Neural cell (in vitro differentiated cells): ENCODE results near the gene MACO1. TPM values are rescaled to one million over a fixed set of nuclear protein-coding genes. Genes with fewer than 3 reads are reported as not detected.

Experiments
- H2AFZ ChIP-seq: fragments of 200-600, 300-800 bp; sonication (generic), shearing (Covaris generic); 2 replicates; pipeline ENCODE4 v1.6.0; 2014; ENCODE audit warnings: low read depth, mild to moderate bottlenecking, antibody characterized with exemption, low read length, moderate library complexity
- H3F3A ChIP-seq: fragments of 200-600 bp; shearing (Covaris generic); 2 replicates; pipeline ENCODE4 v1.6.1; 2016; ENCODE audit warnings: mild to moderate bottlenecking, moderate library complexity, mixed read lengths, antibody characterized with exemption, low read length; ENCODE audit not compliant: insufficient read depth, poor library complexity, severe bottlenecking
- H3K27ac ChIP-seq: fragments of 200-600, 300-800 bp; sonication (generic), shearing (Covaris generic); 2 replicates; pipeline ENCODE4 v1.5.1; 2014; ENCODE audit warnings: mild to moderate bottlenecking, low read length, moderate library complexity
- H3K27me3 ChIP-seq: fragments of 300-800, 200-600 bp; sonication (generic), shearing (Covaris generic); 2 replicates; pipeline ENCODE4 v1.6.0; 2014; ENCODE audit warnings: mild to moderate bottlenecking, low read depth, low read length, moderate library complexity; ENCODE audit not compliant: insufficient read depth
- H3K36me3 ChIP-seq: fragments of 300-800, 200-600 bp; sonication (generic), shearing (Covaris generic); 2 replicates; pipeline ENCODE4 v1.5.1; 2014; ENCODE audit warnings: mild to moderate bottlenecking, antibody characterized with exemption, low read length, moderate library complexity; ENCODE audit not compliant: insufficient read depth
- H3K4me2 ChIP-seq: fragments of 300-800, 200-600 bp; sonication (generic), shearing (Covaris generic); 2 replicates; pipeline ENCODE4 v1.6.0; 2014; ENCODE audit warnings: mild to moderate bottlenecking, low read length
- H3K4me3 ChIP-seq: fragments of 300-800, 200-600 bp; sonication (generic), shearing (Covaris generic); 2 replicates; pipeline ENCODE4 v1.5.1; 2014; ENCODE audit warnings: mild to moderate bottlenecking, low read length, moderate library complexity
- H3K79me2 ChIP-seq: fragments of 200-600 bp; shearing (Covaris generic); replicated peaks from 2 replicates; pipeline ENCODE4 v1.6.0; 2014; ENCODE audit warnings: mild to moderate bottlenecking, low read length, moderate library complexity; ENCODE audit not compliant: insufficient read depth
- H3K9ac ChIP-seq: fragments of 300-800, 200-600 bp; sonication (generic), shearing (Covaris generic); 2 replicates; pipeline ENCODE4 v1.6.1; 2016; ENCODE audit warnings: mild to moderate bottlenecking, low read length, mixed read lengths
- H3K9me2 ChIP-seq: fragments of 200-600 bp; shearing (Covaris generic); 2 replicates; pipeline ENCODE4 v1.6.1; 2016; ENCODE audit warnings: mild to moderate bottlenecking, low read length, mixed read lengths; ENCODE audit not compliant: insufficient read depth
- H3K9me3 ChIP-seq: fragments of 200-600, 300-800 bp; sonication (generic), shearing (Covaris generic); 2 replicates; pipeline ENCODE4 v1.6.1; 2016; ENCODE audit warnings: mild to moderate bottlenecking, mixed run types, low read length, moderate library complexity, mixed read lengths
- H4K20me1 ChIP-seq: fragments of 200-600 bp; shearing (Covaris generic); 2 replicates; pipeline ENCODE4 v1.6.1; 2016; ENCODE audit warnings: mild to moderate bottlenecking, mixed run types; ENCODE audit not compliant: insufficient read depth
- EP300 ChIP-seq: fragments of 450-650 bp; conservative IDR thresholded peaks from 2 replicates; pipeline ENCODE4 v1.6.1; 2014; ENCODE audit warnings: antibody characterized with exemption, mild to moderate bottlenecking, moderate library complexity; ENCODE audit not compliant: poor library complexity, severe bottlenecking
- EZH2 ChIP-seq: fragments of 200-600, 300-800 bp; shearing (Covaris generic), sonication (generic); IDR thresholded peaks from 2 replicates; pipeline ENCODE4 v1.6.1; 2014; ENCODE audit warnings: antibody characterized with exemption, low read length, borderline replicate concordance, mild to moderate bottlenecking; ENCODE audit not compliant: insufficient read depth, poor library complexity, severe bottlenecking
- MXI1 ChIP-seq: fragments of 450-650 bp; conservative IDR thresholded peaks from 2 replicates; pipeline ENCODE4 v1.6.1; 2014; ENCODE audit warnings: antibody characterized with exemption, mild to moderate bottlenecking; ENCODE audit not compliant: poor library complexity, severe bottlenecking
- POLR2AphosphoS5 ChIP-seq: IDR thresholded peaks from 2 replicates; pipeline ENCODE4 v1.6.1; 2012
- RAD21 ChIP-seq: fragments of 450-650 bp; conservative IDR thresholded peaks from 2 replicates; pipeline ENCODE4 v1.6.1; 2014; ENCODE audit warnings: antibody characterized with exemption, mild to moderate bottlenecking, moderate library complexity
- SMC3 ChIP-seq: fragments of 450-650 bp; conservative IDR thresholded peaks from 2 replicates; pipeline ENCODE4 v1.6.1; 2014; ENCODE audit warnings: antibody characterized with exemption, mild to moderate bottlenecking, moderate library complexity; ENCODE audit not compliant: poor library complexity
- TAF1 ChIP-seq: IDR thresholded peaks from 2 replicates; pipeline ENCODE4 v1.6.1; 2012; ENCODE audit warnings: low read depth
- polyA plus RNA-seq: library from polyadenylated mRNA; depleted of rRNA; stranded (reverse); fragments of >200 nt; gene quantifications from 2 replicates; pipeline ENCODE4 v1.2.3, GENCODE V29; 2014
- TF ChIP-seq, protein P1 (sequence below): IDR thresholded peaks from 2 replicates; pipeline ENCODE4 v1.6.1; 2012; ENCODE audit warnings: borderline replicate concordance
- TF ChIP-seq, protein P2 (sequence below): fragments of 450-650 bp; IDR thresholded peaks from 2 replicates; pipeline ENCODE4 v1.5.1; 2014; ENCODE audit warnings: antibody characterized with exemption, mild to moderate bottlenecking, moderate library complexity; ENCODE audit not compliant: poor library complexity, severe bottlenecking

MACO1 gene
- polyA plus RNA-seq, 1 donor from 2014 or later = 56.6 TPM

DNA sequence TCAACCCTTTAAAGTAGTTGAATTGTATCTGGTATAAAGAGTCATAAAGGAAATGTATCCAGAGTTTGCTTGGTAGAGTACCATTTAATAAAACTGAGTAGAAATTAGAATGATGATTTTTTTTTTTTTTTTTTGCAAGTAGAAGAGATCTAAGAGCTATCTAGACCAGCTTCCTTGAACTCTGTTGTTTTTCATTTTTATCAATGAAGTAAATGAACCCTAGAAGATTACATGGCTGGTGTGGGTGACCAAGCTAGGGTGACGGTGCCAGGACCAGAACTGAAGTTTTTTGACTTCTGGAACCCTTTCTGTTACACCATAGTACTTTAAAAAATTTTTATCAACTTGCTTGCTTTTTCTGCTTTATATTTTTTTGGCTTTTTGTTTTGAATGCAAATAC, 36.9 kb downstream of the MACO1 start:
- no peaks in the 10 kb centered on the region for H3K9me3 ChIP-seq
- no peak overlapping the region for H2AFZ ChIP-seq
- H4K20me1 ChIP-seq = peaks cover 15% of the 10 kb centered on the region
- H3K9ac ChIP-seq = no peak overlapping the region
- no peaks in the 10 kb centered on the region for H3K9me2 ChIP-seq
- H3K27me3 ChIP-seq = no peaks in the 10 kb centered on the region
- no peaks in the 10 kb centered on the region for H3K36me3 ChIP-seq
- peaks cover 52% of the 10 kb centered on the region for H3K79me2 ChIP-seq
- TF ChIP-seq, protein P1, sequence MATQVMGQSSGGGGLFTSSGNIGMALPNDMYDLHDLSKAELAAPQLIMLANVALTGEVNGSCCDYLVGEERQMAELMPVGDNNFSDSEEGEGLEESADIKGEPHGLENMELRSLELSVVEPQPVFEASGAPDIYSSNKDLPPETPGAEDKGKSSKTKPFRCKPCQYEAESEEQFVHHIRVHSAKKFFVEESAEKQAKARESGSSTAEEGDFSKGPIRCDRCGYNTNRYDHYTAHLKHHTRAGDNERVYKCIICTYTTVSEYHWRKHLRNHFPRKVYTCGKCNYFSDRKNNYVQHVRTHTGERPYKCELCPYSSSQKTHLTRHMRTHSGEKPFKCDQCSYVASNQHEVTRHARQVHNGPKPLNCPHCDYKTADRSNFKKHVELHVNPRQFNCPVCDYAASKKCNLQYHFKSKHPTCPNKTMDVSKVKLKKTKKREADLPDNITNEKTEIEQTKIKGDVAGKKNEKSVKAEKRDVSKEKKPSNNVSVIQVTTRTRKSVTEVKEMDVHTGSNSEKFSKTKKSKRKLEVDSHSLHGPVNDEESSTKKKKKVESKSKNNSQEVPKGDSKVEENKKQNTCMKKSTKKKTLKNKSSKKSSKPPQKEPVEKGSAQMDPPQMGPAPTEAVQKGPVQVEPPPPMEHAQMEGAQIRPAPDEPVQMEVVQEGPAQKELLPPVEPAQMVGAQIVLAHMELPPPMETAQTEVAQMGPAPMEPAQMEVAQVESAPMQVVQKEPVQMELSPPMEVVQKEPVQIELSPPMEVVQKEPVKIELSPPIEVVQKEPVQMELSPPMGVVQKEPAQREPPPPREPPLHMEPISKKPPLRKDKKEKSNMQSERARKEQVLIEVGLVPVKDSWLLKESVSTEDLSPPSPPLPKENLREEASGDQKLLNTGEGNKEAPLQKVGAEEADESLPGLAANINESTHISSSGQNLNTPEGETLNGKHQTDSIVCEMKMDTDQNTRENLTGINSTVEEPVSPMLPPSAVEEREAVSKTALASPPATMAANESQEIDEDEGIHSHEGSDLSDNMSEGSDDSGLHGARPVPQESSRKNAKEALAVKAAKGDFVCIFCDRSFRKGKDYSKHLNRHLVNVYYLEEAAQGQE = no peak
- TF ChIP-seq SMC3 (no peak), MXI1 (no peak), RAD21 (no peak), EP300 (no peak), TAF1 (no peak), EZH2 (no peak), POLR2AphosphoS5 (no peak)
- TF ChIP-seq, protein P2, sequence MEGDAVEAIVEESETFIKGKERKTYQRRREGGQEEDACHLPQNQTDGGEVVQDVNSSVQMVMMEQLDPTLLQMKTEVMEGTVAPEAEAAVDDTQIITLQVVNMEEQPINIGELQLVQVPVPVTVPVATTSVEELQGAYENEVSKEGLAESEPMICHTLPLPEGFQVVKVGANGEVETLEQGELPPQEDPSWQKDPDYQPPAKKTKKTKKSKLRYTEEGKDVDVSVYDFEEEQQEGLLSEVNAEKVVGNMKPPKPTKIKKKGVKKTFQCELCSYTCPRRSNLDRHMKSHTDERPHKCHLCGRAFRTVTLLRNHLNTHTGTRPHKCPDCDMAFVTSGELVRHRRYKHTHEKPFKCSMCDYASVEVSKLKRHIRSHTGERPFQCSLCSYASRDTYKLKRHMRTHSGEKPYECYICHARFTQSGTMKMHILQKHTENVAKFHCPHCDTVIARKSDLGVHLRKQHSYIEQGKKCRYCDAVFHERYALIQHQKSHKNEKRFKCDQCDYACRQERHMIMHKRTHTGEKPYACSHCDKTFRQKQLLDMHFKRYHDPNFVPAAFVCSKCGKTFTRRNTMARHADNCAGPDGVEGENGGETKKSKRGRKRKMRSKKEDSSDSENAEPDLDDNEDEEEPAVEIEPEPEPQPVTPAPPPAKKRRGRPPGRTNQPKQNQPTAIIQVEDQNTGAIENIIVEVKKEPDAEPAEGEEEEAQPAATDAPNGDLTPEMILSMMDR = no peak
- H3K27ac ChIP-seq = no peak overlapping the region
- no peak overlapping the region for H3K4me3 ChIP-seq
- H3K4me2 ChIP-seq = no peak overlapping the region
- H3F3A ChIP-seq = no peaks in the 10 kb centered on the region

DNA sequence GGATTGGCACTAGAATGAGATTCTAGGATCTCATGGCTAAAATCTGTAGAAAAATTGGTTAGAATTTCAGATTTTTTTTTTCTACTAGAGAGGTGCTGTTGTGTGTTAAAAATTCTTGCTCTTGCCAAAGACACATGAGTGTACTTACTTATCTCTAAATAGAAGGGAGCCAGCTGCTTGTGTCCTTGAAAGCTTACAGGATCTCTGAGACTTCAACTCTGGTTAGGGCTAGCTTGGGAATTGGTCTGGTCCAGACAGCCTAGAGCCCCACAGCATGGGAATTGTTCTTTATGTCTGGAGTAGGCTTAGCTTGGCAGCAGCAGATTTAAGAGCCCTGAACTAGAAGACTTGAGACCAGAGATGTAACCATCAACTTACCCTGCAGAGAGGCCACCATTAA, 37.3 kb downstream of the MACO1 start:
- Histone ChIP-seq H4K20me1 (peaks cover 11% of the 10 kb centered on the region), H3K9me2 (no peaks in the 10 kb centered on the region), H3F3A (no peaks in the 10 kb centered on the region), H3K27ac (no peak overlapping the region), H2AFZ (no peak overlapping the region), H3K9ac (no peak overlapping the region), H3K4me2 (no peak overlapping the region), H3K27me3 (no peaks in the 10 kb centered on the region), H3K4me3 (no peak overlapping the region), H3K9me3 (no peaks in the 10 kb centered on the region), H3K36me3 (no peaks in the 10 kb centered on the region), H3K79me2 (peaks cover 56% of the 10 kb centered on the region)
- no peak for TF ChIP-seq SMC3

DNA sequence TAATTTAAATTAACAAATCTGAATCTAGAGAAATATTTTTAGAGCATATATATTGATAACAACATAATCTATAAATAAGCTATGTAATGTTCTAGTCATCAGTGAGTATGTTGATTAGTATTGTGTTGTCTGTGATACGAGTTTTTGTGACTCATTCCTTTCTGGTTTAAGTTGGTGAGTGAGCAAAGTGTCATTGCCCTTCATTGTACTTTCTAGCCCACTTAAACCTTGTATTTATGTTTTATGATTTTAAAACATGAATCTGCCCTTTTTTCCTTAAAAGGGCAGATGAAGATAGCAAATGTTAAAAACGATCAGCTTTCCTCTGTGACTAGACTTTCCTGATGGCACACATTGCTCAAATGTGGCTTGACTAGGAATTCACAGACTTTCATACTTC, 38.5 kb downstream of the MACO1 start:
- Histone ChIP-seq H4K20me1 (peaks cover 12% of the 10 kb centered on the region), H3K4me2 (no peak overlapping the region), H2AFZ (no peak overlapping the region), H3K9me3 (no peaks in the 10 kb centered on the region), H3K9me2 (no peaks in the 10 kb centered on the region), H3K27ac (no peak overlapping the region), H3K36me3 (no peaks in the 10 kb centered on the region), H3K79me2 (peaks cover 60% of the 10 kb centered on the region), H3K9ac (no peak overlapping the region), H3K27me3 (no peaks in the 10 kb centered on the region), H3K4me3 (no peak overlapping the region), H3F3A (no peaks in the 10 kb centered on the region)
- no peak for TF ChIP-seq POLR2AphosphoS5
- no peak for TF ChIP-seq SMC3
- no peak for TF ChIP-seq TAF1
- TF ChIP-seq, protein P2 = no peak
- TF ChIP-seq, protein P1 = no peak
- TF ChIP-seq MXI1 = no peak
- no peak for TF ChIP-seq EZH2
- TF ChIP-seq RAD21 = no peak
- no peak for TF ChIP-seq EP300
